ENCODE measurements around the gene UTS2B.

DNA sequence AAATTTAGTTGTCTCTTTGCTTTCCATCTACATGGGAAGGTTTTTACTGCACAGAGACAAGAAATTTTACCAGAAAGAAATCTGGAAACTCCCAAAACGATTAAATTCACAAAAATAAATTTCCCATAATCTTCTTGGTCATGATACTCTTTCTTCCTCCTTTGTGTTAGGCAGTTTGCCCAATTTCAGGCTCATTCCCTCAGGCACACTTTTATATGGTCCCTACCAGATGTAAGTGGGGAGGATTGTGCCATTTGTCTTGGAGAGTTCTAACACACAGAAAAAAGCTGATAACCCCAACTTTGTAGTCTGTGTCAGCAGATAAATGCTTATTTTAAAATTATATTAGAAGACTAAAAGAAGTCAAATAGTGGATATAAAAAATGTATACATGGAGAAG is 50.2 kb downstream of the UTS2B start:
- TF ChIP-seq, protein P1, sequence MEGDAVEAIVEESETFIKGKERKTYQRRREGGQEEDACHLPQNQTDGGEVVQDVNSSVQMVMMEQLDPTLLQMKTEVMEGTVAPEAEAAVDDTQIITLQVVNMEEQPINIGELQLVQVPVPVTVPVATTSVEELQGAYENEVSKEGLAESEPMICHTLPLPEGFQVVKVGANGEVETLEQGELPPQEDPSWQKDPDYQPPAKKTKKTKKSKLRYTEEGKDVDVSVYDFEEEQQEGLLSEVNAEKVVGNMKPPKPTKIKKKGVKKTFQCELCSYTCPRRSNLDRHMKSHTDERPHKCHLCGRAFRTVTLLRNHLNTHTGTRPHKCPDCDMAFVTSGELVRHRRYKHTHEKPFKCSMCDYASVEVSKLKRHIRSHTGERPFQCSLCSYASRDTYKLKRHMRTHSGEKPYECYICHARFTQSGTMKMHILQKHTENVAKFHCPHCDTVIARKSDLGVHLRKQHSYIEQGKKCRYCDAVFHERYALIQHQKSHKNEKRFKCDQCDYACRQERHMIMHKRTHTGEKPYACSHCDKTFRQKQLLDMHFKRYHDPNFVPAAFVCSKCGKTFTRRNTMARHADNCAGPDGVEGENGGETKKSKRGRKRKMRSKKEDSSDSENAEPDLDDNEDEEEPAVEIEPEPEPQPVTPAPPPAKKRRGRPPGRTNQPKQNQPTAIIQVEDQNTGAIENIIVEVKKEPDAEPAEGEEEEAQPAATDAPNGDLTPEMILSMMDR (IDR thresholded peaks at IDR 0.05): no peak
- TF ChIP-seq POLR2A (IDR thresholded peaks at IDR 0.05): no peak

Data from uterus (tissue), 2 donors.